IMR-90 (cell line): ENCODE data around the gene TRAF1. TPM values are rescaled to one million over a fixed set of nuclear protein-coding genes. Genes with fewer than 3 reads are reported as not detected.

ENCODE experiments used
- ATAC-seq: fragments of 200-7000 bp; cut with Tn5 transposase; 2 replicates; pipeline ENCODE4 v1.9.1; 2020; ENCODE audit warnings: low read depth, mild to moderate bottlenecking, moderate library complexity
- BruUV-seq: library from RNA; stranded (reverse); fragments of 400-500 nt; replicated peaks from 2 replicates; lab custom pipeline; 2021; lab: Mats Ljungman, UMichigan
- CTCF ChIA-PET: fragments of 300-600 bp; formaldehyde crosslinking; extraction: SDS; loops from one replicate; lab custom pipeline; 2021; ENCODE audit warnings: antibody characterized with exemption; lab: Yijun Ruan, JAX
- POLR2A ChIA-PET: fragments of 300-600 bp; sonication (Branson Sonifier 250); formaldehyde crosslinking; loops from one replicate; lab custom pipeline; 2022; ENCODE audit warnings: antibody characterized with exemption; ENCODE audit not compliant: unreplicated experiment; lab: Charles Lee
- DNase-seq: peaks from one replicate; pipeline ENCODE4 v3.0.0; 2013
- H2AFZ ChIP-seq: replicated peaks from 2 replicates; pipeline ENCODE3; 2013; ENCODE audit warnings: low read length, mild to moderate bottlenecking; ENCODE audit not compliant: poor library complexity
- H2AK5ac ChIP-seq: 2 replicates; pipeline ENCODE4 v1.6.1; 2013; ENCODE audit warnings: low read depth, low read length, inconsistent platforms
- H2AK9ac ChIP-seq: replicated peaks from 2 replicates; pipeline ENCODE3; 2013; ENCODE audit warnings: mild to moderate bottlenecking, low read depth, low read length, moderate library complexity; ENCODE audit not compliant: poor library complexity
- H2BK120ac ChIP-seq: 2 replicates; pipeline ENCODE4 v1.6.1; 2013; ENCODE audit warnings: low read depth, low read length, inconsistent platforms
- H2BK15ac ChIP-seq: 3 replicates; pipeline ENCODE4 v1.6.1; 2013; ENCODE audit warnings: low read depth, low read length, inconsistent platforms
- H2BK20ac ChIP-seq: 2 replicates; pipeline ENCODE4 v1.6.1; 2013; ENCODE audit warnings: low read depth, mild to moderate bottlenecking, inconsistent platforms, low read length, moderate library complexity
- H2BK5ac ChIP-seq: 2 replicates; pipeline ENCODE4 v1.6.1; 2013; ENCODE audit warnings: mild to moderate bottlenecking, low read depth, low read length, inconsistent platforms; ENCODE audit not compliant: poor library complexity, severe bottlenecking
- H3K14ac ChIP-seq: replicated peaks from 2 replicates; pipeline ENCODE4 v1.6.1; 2013; ENCODE audit warnings: low read depth, low read length, inconsistent platforms
- H3K18ac ChIP-seq: 2 replicates; pipeline ENCODE4 v1.6.1; 2013; ENCODE audit warnings: low read depth, low read length, control low read depth
- H3K23ac ChIP-seq: 2 replicates; pipeline ENCODE4 v1.6.1; 2013; ENCODE audit warnings: low read depth, low read length, inconsistent platforms
- H3K27ac ChIP-seq: 2 replicates; pipeline ENCODE4 v1.5.1; 2013; ENCODE audit warnings: mild to moderate bottlenecking, control low read depth, low read length; ENCODE audit not compliant: insufficient read depth
- H3K27me3 ChIP-seq: 2 replicates; pipeline ENCODE4 v1.6.1; 2013; ENCODE audit warnings: low read length; ENCODE audit not compliant: control insufficient read depth, insufficient read depth
- H3K36me3 ChIP-seq: 2 replicates; pipeline ENCODE4 v1.6.1; 2013; ENCODE audit warnings: low read length, mixed read lengths; ENCODE audit not compliant: control insufficient read depth, insufficient read depth
- H3K4ac ChIP-seq: 2 replicates; pipeline ENCODE4 v1.6.1; 2013; ENCODE audit warnings: low read depth, low read length, inconsistent platforms
- H3K4me1 ChIP-seq: 2 replicates; pipeline ENCODE4 v1.6.1; 2013; ENCODE audit warnings: low read length, mixed read lengths; ENCODE audit not compliant: control insufficient read depth, insufficient read depth
- H3K4me2 ChIP-seq: 2 replicates; pipeline ENCODE4 v1.6.1; 2013; ENCODE audit warnings: low read depth, mild to moderate bottlenecking, control low read depth, low read length, moderate library complexity
- H3K4me3 ChIP-seq: 2 replicates; pipeline ENCODE4 v1.5.1; 2013; ENCODE audit warnings: low read depth, mild to moderate bottlenecking, control low read depth, low read length, moderate library complexity; ENCODE audit not compliant: insufficient read depth
- H3K56ac ChIP-seq: 2 replicates; pipeline ENCODE4 v1.6.1; 2013; ENCODE audit warnings: low read length, inconsistent platforms; ENCODE audit not compliant: insufficient read depth; ENCODE audit errors: extremely low read depth
- H3K79me1 ChIP-seq, 2 experiments: 2 replicates each; pipeline ENCODE4 v1.6.1; 2013; ENCODE audit warnings: low read length in 2 of 2, inconsistent platforms in 1 of 2, low read depth in 1 of 2
- H3K9ac ChIP-seq: 2 replicates; pipeline ENCODE4 v1.6.1; 2013; ENCODE audit warnings: low read depth, low read length, control low read depth
- H3K9me1 ChIP-seq: 2 replicates; pipeline ENCODE4 v1.6.1; 2013; ENCODE audit warnings: low read length, inconsistent platforms; ENCODE audit not compliant: insufficient read depth
- H3K9me3 ChIP-seq: 2 replicates; pipeline ENCODE4 v1.6.1; 2013; ENCODE audit warnings: low read length; ENCODE audit not compliant: control insufficient read depth, insufficient read depth
- H4K20me1 ChIP-seq: 2 replicates; pipeline ENCODE4 v1.6.1; 2013; ENCODE audit warnings: low read length, inconsistent platforms; ENCODE audit not compliant: insufficient read depth
- H4K5ac ChIP-seq: 2 replicates; pipeline ENCODE4 v1.6.1; 2013; ENCODE audit warnings: mild to moderate bottlenecking, low read depth, low read length, control low read depth
- H4K8ac ChIP-seq, 2 experiments: 2 replicates each; pipeline ENCODE4 v1.6.1; 2013; ENCODE audit warnings: low read depth in 2 of 2, low read length in 2 of 2, control low read depth in 1 of 2, inconsistent platforms in 1 of 2
- H4K91ac ChIP-seq: 2 replicates; pipeline ENCODE4 v1.6.1; 2013; ENCODE audit warnings: low read depth, low read length, inconsistent platforms; ENCODE audit not compliant: insufficient read depth
- BHLHE40 ChIP-seq: fragments of 150-350 bp; IDR thresholded peaks from 2 replicates; pipeline ENCODE4 v1.6.1; 2016; ENCODE audit warnings: mild to moderate bottlenecking, low read depth, low read length
- CEBPB ChIP-seq: IDR thresholded peaks from 2 replicates; pipeline ENCODE4 v1.6.1; 2012; ENCODE audit warnings: low read depth, low read length, improper control_type of control experiment
- CHD1 ChIP-seq: IDR thresholded peaks from 2 replicates; pipeline ENCODE4 v1.6.1; 2012; ENCODE audit warnings: low read depth, low read length, improper control_type of control experiment
- FOS ChIP-seq: fragments of 150-350 bp; IDR thresholded peaks from 2 replicates; pipeline ENCODE4 v1.6.1; 2016; ENCODE audit warnings: low read depth, low read length
- MAFK ChIP-seq: IDR thresholded peaks from 2 replicates; pipeline ENCODE4 v1.6.1; 2012; ENCODE audit warnings: low read depth, low read length, improper control_type of control experiment
- MAZ ChIP-seq: IDR thresholded peaks from 2 replicates; pipeline ENCODE4 v1.6.1; 2012; ENCODE audit warnings: low read depth, mild to moderate bottlenecking, low read length, improper control_type of control experiment, moderate library complexity, borderline replicate concordance
- MXI1 ChIP-seq: IDR thresholded peaks from 2 replicates; pipeline ENCODE4 v1.6.1; 2012; ENCODE audit warnings: low read depth, mild to moderate bottlenecking, low read length, moderate library complexity, borderline replicate concordance
- NFE2L2 ChIP-seq: fragments of 150-350 bp; IDR thresholded peaks from 2 replicates; pipeline ENCODE4 v1.6.1; 2016; ENCODE audit warnings: low read depth, mild to moderate bottlenecking, low read length
- POLR2A ChIP-seq: IDR thresholded peaks from 2 replicates; pipeline ENCODE4 v1.6.1; 2012; ENCODE audit warnings: mild to moderate bottlenecking, low read depth, low read length
- RAD21 ChIP-seq: IDR thresholded peaks from 2 replicates; pipeline ENCODE4 v1.6.1; 2012; ENCODE audit warnings: low read length, improper control_type of control experiment
- RCOR1 ChIP-seq: IDR thresholded peaks from 2 replicates; pipeline ENCODE4 v1.6.1; 2012; ENCODE audit warnings: mild to moderate bottlenecking, low read length, improper control_type of control experiment; ENCODE audit not compliant: insufficient replicate concordance
- RFX5 ChIP-seq: IDR thresholded peaks from 2 replicates; pipeline ENCODE4 v1.8.0; 2012; ENCODE audit warnings: low read depth, mild to moderate bottlenecking, low read length, moderate library complexity
- SMC3 ChIP-seq: fragments of 150-350 bp; IDR thresholded peaks from 2 replicates; pipeline ENCODE4 v1.6.1; 2016; ENCODE audit warnings: low read depth, mild to moderate bottlenecking, antibody characterized with exemption, low read length, moderate library complexity
- WGBS, 2 experiments: methylation state at CpG; one replicate each; pipeline versions ENCODE4 v1.1.5 to v1.1.7; 2013; ENCODE audit warnings: missing lambda C conversion rate in 2 of 2; ENCODE audit not compliant: insufficient read length in 1 of 2; ENCODE audit errors: extremely low coverage in 2 of 2; 5-methylcytosine and 5-hydroxymethylcytosine counted together
- dilution Hi-C: fragments of 300-500 bp; cut with HindIII; formaldehyde crosslinking; loops from one replicate; pipeline ENCODE4 v1.14.3; 2018; ENCODE audit warnings: low sequenced_read_pairs; ENCODE audit not compliant: unreplicated experiment
- in situ Hi-C: fragments of 300-500 bp; cut with MboI; formaldehyde crosslinking; loops from 3 replicates; pipeline ENCODE4 v1.14.3; 2019; ENCODE audit warnings: low sequenced_read_pairs, inconsistent platforms, mixed read lengths
- intact Hi-C: fragments of 100-400 bp; cut with micrococcal nuclease; formaldehyde crosslinking; loops from 2 replicates; pipeline ENCODE4 v1.10.0; 2022
- polyA plus RNA-seq, 3 experiments: library from polyadenylated mRNA; depleted of rRNA; stranded (reverse); fragments of >200 nt; gene quantifications; 2 replicates each; pipeline ENCODE4 v1.2.3, GENCODE V29; 2012; ENCODE audit warnings: low replicate concordance in 1 of 3
- total RNA-seq: library from RNA; depleted of rRNA; stranded (reverse); fragments of >200 nt; gene quantifications from 2 replicates; pipeline ENCODE4 v1.2.3, GENCODE V29; 2012
- TF ChIP-seq, protein P1 (sequence below): conservative IDR thresholded peaks from 2 replicates; pipeline ENCODE4 v1.5.1; 2012; ENCODE audit warnings: mild to moderate bottlenecking, low read depth, low read length, improper control_type of control experiment
- TF ChIP-seq, protein P2 (sequence below): fragments of 150-350 bp; IDR thresholded peaks from 2 replicates; pipeline ENCODE4 v1.6.1; 2016; ENCODE audit warnings: low read depth, mild to moderate bottlenecking, low read length, moderate library complexity, borderline replicate concordance
- TF ChIP-seq, protein P3 (sequence below): fragments of 150-350 bp; IDR thresholded peaks from 2 replicates; pipeline ENCODE4 v1.6.1; 2017; ENCODE audit warnings: mild to moderate bottlenecking, antibody characterized with exemption, low read length, low read depth

TRAF1 gene
- total and polyA plus RNA-seq, 2 of the 4 experiments (the other 2 are of a cell fraction): 3.9 to 4.1 TPM

DNA sequence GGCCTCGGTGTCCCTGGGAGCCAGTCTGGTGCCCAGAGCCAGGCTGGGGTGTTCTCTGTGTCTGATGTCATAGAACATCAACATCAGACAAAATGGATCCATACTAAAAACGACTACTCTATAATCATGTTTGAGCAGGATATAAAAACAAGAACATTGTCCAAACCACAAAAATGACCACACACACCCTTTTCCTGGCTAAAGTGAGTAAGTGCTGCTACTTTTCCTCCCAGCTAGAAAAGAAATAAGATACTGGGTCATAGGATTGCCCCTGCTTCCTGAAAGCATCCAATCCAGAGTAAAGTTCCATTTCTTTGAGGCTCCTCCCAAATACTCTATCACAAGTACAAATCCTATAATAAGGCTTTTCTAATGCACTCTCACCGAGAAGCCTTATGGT lies 19.7 kb upstream of the TRAF1 start:
- Histone ChIP-seq H2BK20ac (no peak overlapping the region), H2AK5ac (no peak overlapping the region), H4K8ac (no peak overlapping the region), H3K4me1 (peaks cover 16% of the 10 kb centered on the region), H3K9me3 (no peaks in the 10 kb centered on the region), H4K5ac (no peak overlapping the region), H2AK9ac (no peak overlapping the region), H3K9ac (no peak overlapping the region), H2BK5ac (no peak overlapping the region), H3K4me2 (no peak overlapping the region), H3K36me3 (no peaks in the 10 kb centered on the region), H3K14ac (peak overlapping the region; percentile 39; the same call in 1 of the 2 replicates), H4K91ac (peak overlapping the region; percentile 56; the same call in 1 of the 2 replicates), H3K4ac (no peak overlapping the region), H3K4me3 (no peak overlapping the region), H2AFZ (peak overlapping the region; percentile 16), H3K27me3 (no peaks in the 10 kb centered on the region), H2BK120ac (no peak overlapping the region), H2BK15ac (no peak overlapping the region), H3K23ac (no peak overlapping the region), H4K20me1 (no peaks in the 10 kb centered on the region), H3K9me1 (peaks cover 14% of the 10 kb centered on the region), H3K79me1 (no peaks in the 10 kb centered on the region), H3K27ac (no peak overlapping the region), H3K56ac (no peak overlapping the region), H3K18ac (no peak overlapping the region)
- dilution Hi-C loops (no loop called here), intact Hi-C loops (no loop called here), in situ Hi-C loops (no loop called here)
- no TSS peak for BruUV-seq
- ChIA-PET CTCF (no interaction called here), POLR2A (no interaction called here)
- ATAC-seq (peak; percentile 52), DNase-seq (peak; percentile 55)
- WGBS, 2 experiments: no CpG with 5 or more reads among the region's 3 CpGs
- no peak for TF ChIP-seq RCOR1
- TF ChIP-seq POLR2A: no peak
- no peak for TF ChIP-seq RFX5
- TF ChIP-seq, protein P1, sequence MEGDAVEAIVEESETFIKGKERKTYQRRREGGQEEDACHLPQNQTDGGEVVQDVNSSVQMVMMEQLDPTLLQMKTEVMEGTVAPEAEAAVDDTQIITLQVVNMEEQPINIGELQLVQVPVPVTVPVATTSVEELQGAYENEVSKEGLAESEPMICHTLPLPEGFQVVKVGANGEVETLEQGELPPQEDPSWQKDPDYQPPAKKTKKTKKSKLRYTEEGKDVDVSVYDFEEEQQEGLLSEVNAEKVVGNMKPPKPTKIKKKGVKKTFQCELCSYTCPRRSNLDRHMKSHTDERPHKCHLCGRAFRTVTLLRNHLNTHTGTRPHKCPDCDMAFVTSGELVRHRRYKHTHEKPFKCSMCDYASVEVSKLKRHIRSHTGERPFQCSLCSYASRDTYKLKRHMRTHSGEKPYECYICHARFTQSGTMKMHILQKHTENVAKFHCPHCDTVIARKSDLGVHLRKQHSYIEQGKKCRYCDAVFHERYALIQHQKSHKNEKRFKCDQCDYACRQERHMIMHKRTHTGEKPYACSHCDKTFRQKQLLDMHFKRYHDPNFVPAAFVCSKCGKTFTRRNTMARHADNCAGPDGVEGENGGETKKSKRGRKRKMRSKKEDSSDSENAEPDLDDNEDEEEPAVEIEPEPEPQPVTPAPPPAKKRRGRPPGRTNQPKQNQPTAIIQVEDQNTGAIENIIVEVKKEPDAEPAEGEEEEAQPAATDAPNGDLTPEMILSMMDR: no peak
- TF ChIP-seq CHD1: no peak
- no peak for TF ChIP-seq CEBPB
- no peak for TF ChIP-seq NFE2L2
- TF ChIP-seq BHLHE40: no peak
- no peak for TF ChIP-seq FOS
- no peak for TF ChIP-seq MAFK
- no peak for TF ChIP-seq MAZ
- TF ChIP-seq, protein P2, sequence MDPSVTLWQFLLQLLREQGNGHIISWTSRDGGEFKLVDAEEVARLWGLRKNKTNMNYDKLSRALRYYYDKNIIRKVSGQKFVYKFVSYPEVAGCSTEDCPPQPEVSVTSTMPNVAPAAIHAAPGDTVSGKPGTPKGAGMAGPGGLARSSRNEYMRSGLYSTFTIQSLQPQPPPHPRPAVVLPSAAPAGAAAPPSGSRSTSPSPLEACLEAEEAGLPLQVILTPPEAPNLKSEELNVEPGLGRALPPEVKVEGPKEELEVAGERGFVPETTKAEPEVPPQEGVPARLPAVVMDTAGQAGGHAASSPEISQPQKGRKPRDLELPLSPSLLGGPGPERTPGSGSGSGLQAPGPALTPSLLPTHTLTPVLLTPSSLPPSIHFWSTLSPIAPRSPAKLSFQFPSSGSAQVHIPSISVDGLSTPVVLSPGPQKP: no peak
- TF ChIP-seq RAD21: no peak
- TF ChIP-seq, protein P3, sequence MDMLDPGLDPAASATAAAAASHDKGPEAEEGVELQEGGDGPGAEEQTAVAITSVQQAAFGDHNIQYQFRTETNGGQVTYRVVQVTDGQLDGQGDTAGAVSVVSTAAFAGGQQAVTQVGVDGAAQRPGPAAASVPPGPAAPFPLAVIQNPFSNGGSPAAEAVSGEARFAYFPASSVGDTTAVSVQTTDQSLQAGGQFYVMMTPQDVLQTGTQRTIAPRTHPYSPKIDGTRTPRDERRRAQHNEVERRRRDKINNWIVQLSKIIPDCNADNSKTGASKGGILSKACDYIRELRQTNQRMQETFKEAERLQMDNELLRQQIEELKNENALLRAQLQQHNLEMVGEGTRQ: no peak
- no peak for TF ChIP-seq SMC3
- no peak for TF ChIP-seq MXI1
